Measurements from ENCODE around the gene PPP2R5C. TPM values are rescaled to one million over a fixed set of nuclear protein-coding genes. Genes with fewer than 3 reads are reported as not detected.

The PPP2R5C gene
- total and polyA plus RNA-seq, 2 of the 8 experiments (the other 6 are each of a cell fraction or from before 2014, with no cell fraction given) = 49.6 to 95.9 TPM

DNA sequence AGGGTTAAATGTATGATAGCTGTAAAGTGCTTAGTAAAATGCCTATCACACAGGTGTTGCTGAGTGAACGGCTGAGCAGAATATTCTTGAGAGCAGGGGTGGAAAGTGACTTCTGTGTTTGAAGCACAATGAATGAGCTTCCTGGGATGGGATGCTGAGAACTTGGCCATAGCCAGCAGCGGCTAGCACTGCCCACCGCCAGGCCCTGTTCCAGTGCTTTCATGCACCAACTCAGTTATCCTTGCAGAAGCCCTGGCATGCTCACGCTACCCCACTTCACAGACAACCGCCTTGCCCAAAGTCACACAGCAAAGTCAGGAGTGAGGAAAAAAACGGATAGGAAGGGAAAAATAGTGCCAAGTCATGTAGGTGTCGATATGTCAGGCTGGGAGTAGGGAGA, 213.7 kb downstream of the PPP2R5C start:
- H3K9me3 ChIP-seq (ENCODE audit: insufficient read depth in 2 of 2, low read depth in 1 of 2, low read length in 1 of 2) = no peaks in the 10 kb centered on the region
- 87% methylated on average over 7 of the region's 7 CpGs; no CpG with 5 or more reads in 1 of the 2 experiments for WGBS, 2 experiments (ENCODE audit: extremely low coverage in 1 of 2, insufficient coverage in 1 of 2, insufficient read length in 1 of 2, insufficient replicate concordance in 2 of 2, low coverage in 1 of 2, low lambda C conversion rate in 2 of 2, missing lambda C conversion rate in 1 of 2)
- CTCF ChIA-PET (ENCODE audit: partially characterized antibody) = interaction anchor here (0.6 to 1.0 kb wide), 2 partner anchors 21 to 437 kb away, joined by 3 read pairs; no protein-coding TSS in a partner anchor
- H3K27ac ChIP-seq (ENCODE audit: low read depth, low read length) = no peak overlapping the region
- no peak overlapping the region for H2BK120ac ChIP-seq (replicated peaks; ENCODE audit: low read depth, low read length)
- no peak overlapping the region for H2BK12ac ChIP-seq (ENCODE audit: low read depth, low read length)
- H2AFZ ChIP-seq (ENCODE audit: low read length) = no peak overlapping the region
- H3K27me3 ChIP-seq (replicated peaks in 1 of 4; ENCODE audit: control insufficient read depth in 3 of 4, extremely low read depth in 1 of 4, insufficient read depth in 3 of 4, low read length in 3 of 4) = no peaks in the 10 kb centered on the region
- H4K5ac ChIP-seq (ENCODE audit: insufficient read length, low read depth, low read length) = no peak overlapping the region
- H3K18ac ChIP-seq (ENCODE audit: extremely low read depth, low read length) = no peak overlapping the region
- POLR2A ChIA-PET (ENCODE audit: partially characterized antibody) = interaction anchor here (0.8 to 1.1 kb wide), 2 partner anchors 11 to 12 kb away, joined by 3 read pairs; partner anchors contain the start of gene DYNC1H1
- no peaks in the 10 kb centered on the region for H3K4me1 ChIP-seq (replicated peaks in 1 of 4; ENCODE audit: control insufficient read depth in 3 of 4, insufficient read depth in 4 of 4, low read length in 3 of 4)
- H3K4me3 ChIP-seq (ENCODE audit: extremely low read depth in 1 of 4, insufficient read depth in 2 of 4, low read depth in 3 of 4, low read length in 4 of 4) = no peak overlapping the region
- H2AK5ac ChIP-seq (ENCODE audit: low read depth, low read length) = no peak overlapping the region
- H3K4ac ChIP-seq (replicated peaks; ENCODE audit: insufficient read length, low read depth, low read length) = no peak overlapping the region
- DNase-seq (ENCODE audit: low read depth in 1 of 2, low spot score in 2 of 2) = no peak
- no peak overlapping the region for H3K14ac ChIP-seq (ENCODE audit: insufficient read length)
- no peak overlapping the region for H3K9ac ChIP-seq (replicated peaks in 1 of 4; ENCODE audit: extremely low read depth in 1 of 4, low read depth in 3 of 4, low read length in 3 of 4)
- no peak overlapping the region for H2BK20ac ChIP-seq (ENCODE audit: low read length)
- no peak for FAIRE-seq
- H3K23ac ChIP-seq (ENCODE audit: insufficient read length) = no peak overlapping the region
- H3K56ac ChIP-seq (replicated peaks; ENCODE audit: insufficient read length, low read depth, low read length) = no peak overlapping the region
- H3K4me2 ChIP-seq (ENCODE audit: insufficient read depth in 1 of 2, low read depth in 2 of 2, low read length in 2 of 2) = no peak overlapping the region
- no peaks in the 10 kb centered on the region for H3K23me2 ChIP-seq (ENCODE audit: low read depth, low read length)
- H3K79me1 ChIP-seq (ENCODE audit: low read depth, low read length) = peaks cover 10% of the 10 kb centered on the region
- H2BK5ac ChIP-seq (ENCODE audit: low read depth, low read length) = no peak overlapping the region
- H2BK15ac ChIP-seq (ENCODE audit: low read length) = no peak overlapping the region
- no peak overlapping the region for H4K8ac ChIP-seq (ENCODE audit: extremely low read depth, insufficient read depth, low read length)
- H3K79me2 ChIP-seq (ENCODE audit: control insufficient read depth in 1 of 2, insufficient read depth in 2 of 2, low read length in 2 of 2) = peaks cover 18 to 52% of the 10 kb centered on the region in 2 experiments
- H4K91ac ChIP-seq (replicated peaks; ENCODE audit: insufficient read length, low read length) = no peak overlapping the region
- peaks cover 6 to 39% (median 23%) of the 10 kb centered on the region in 4 experiments for H3K36me3 ChIP-seq (ENCODE audit: control insufficient read depth in 2 of 4, insufficient read depth in 4 of 4, low read length in 3 of 4)
- peaks cover 6 to 15% of the 10 kb centered on the region in 2 experiments for H4K20me1 ChIP-seq (replicated peaks in 1 of 2; ENCODE audit: control insufficient read depth in 1 of 2, insufficient read depth in 2 of 2, low read length in 2 of 2)
- TF ChIP-seq RBBP5 (IDR thresholded peaks at IDR 0.05; ENCODE audit: borderline replicate concordance, low read depth, low read length) = no peak
- no peak for TF ChIP-seq SIN3A (conservative IDR thresholded peaks at IDR 0.05 in 1 of 2, IDR thresholded peaks at IDR 0.05 in 1 of 2; ENCODE audit: low read depth in 1 of 2, low read length in 2 of 2)
- no peak for TF ChIP-seq TBP (IDR thresholded peaks at IDR 0.05; ENCODE audit: low read depth, low read length)
